ENCODE measurements around the gene TMA7B.

The TMA7B gene

DNA sequence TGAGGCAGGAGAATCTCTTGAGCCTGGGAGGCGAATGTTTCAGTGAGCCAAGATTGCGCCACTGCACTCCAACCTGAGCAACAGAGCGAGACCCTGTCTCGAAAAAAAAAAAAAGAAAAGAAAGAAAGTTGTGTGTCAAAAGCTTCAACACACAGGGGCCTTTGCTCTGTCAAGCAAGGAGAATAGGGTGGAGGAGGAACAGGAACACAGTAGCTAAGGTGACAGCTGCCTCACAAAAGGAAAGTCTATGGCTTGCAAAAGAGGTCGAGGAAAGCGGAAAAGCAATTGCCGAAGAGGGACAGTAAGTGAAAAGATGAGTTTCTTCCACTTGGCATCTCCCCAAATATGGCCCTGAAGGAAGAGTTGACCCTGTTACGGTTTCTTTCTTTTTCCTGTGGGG is 26.5 kb upstream of the TMA7B start:
- H2BK120ac ChIP-seq (ENCODE audit: low read depth, low read length): no peak overlapping the region
- WGBS: 87% methylated on average over 8 of the region's 8 CpGs
- no peak overlapping the region for H2BK5ac ChIP-seq (ENCODE audit: low read depth, low read length, poor library complexity, severe bottlenecking)
- no peak overlapping the region for H3K14ac ChIP-seq (ENCODE audit: low read length in 2 of 2)
- H3K9me3 ChIP-seq (ENCODE audit: control insufficient read depth, low read length): no peaks in the 10 kb centered on the region
- no peaks in the 10 kb centered on the region for H3K79me1 ChIP-seq (replicated peaks; ENCODE audit: low read length, poor library complexity, severe bottlenecking)
- H3K4me1 ChIP-seq (ENCODE audit: control insufficient read depth, insufficient read depth, low read depth, low read length): no peaks in the 10 kb centered on the region
- H3K9ac ChIP-seq (ENCODE audit: low read length): no peak overlapping the region
- no peak overlapping the region for H2AK5ac ChIP-seq (ENCODE audit: low read length, severe bottlenecking)
- peaks cover 72 to 84% of the 10 kb centered on the region in 2 experiments for H3K27me3 ChIP-seq (ENCODE audit: control insufficient read depth in 1 of 2, insufficient read depth in 1 of 2, low read length in 2 of 2)
- H4K91ac ChIP-seq (ENCODE audit: low read length): no peak overlapping the region
- no peak for DNase-seq
- no peak overlapping the region for H2BK15ac ChIP-seq (ENCODE audit: low read depth, poor library complexity, severe bottlenecking)
- no peak overlapping the region for H3K18ac ChIP-seq (ENCODE audit: low read depth in 1 of 2, low read length in 2 of 2)
- no peak overlapping the region for H3K27ac ChIP-seq (ENCODE audit: low read length, poor library complexity, severe bottlenecking)
- H3K4me3 ChIP-seq (ENCODE audit: insufficient read depth in 1 of 2, low read depth in 1 of 2, low read length in 2 of 2): no peak overlapping the region
- no peak overlapping the region for H3K4ac ChIP-seq (ENCODE audit: low read depth in 1 of 2, low read length in 2 of 2)
- no peak overlapping the region for H2BK12ac ChIP-seq (ENCODE audit: low read length in 2 of 2)
- H3K4me2 ChIP-seq (ENCODE audit: low read length, poor library complexity, severe bottlenecking): no peak overlapping the region
- H2AFZ ChIP-seq (ENCODE audit: low read depth, low read length): no peak overlapping the region
- H3K23ac ChIP-seq (ENCODE audit: low read length in 2 of 2): no peak overlapping the region
- no peak overlapping the region for H4K8ac ChIP-seq (ENCODE audit: low read length)
- no peaks in the 10 kb centered on the region for H3K36me3 ChIP-seq (ENCODE audit: control insufficient read depth in 1 of 2, insufficient read depth in 2 of 2, low read depth in 1 of 2, low read length in 2 of 2)

DNA sequence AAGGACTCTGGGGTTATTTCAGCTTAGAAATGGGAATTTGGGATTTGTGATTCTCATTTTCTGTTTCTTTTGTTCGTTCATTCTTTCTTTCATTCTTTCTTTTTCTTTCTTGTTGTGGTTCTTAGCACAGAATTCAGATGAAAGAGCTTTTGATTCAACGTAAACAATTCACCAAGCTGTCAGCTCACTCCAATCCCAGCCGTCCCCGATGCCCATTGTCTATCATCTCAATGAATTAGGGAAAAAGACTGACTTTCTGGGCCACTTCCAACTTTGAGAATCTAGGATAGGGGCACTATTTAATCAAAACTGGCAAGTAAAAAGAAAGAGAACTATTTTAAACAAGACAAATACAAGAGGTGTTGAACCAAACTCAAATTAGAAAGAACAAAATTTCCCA is 25.1 kb upstream of the TMA7B start:
- Histone ChIP-seq H4K91ac (ENCODE audit: low read length) (no peak overlapping the region), H2AFZ (ENCODE audit: low read depth, low read length) (no peak overlapping the region), H3K79me1 (replicated peaks; ENCODE audit: low read length, poor library complexity, severe bottlenecking) (no peaks in the 10 kb centered on the region), H3K27ac (ENCODE audit: low read length, poor library complexity, severe bottlenecking) (no peak overlapping the region), H2BK12ac (ENCODE audit: low read length in 2 of 2) (no peak overlapping the region), H3K4me3 (ENCODE audit: insufficient read depth in 1 of 2, low read depth in 1 of 2, low read length in 2 of 2) (no peak overlapping the region), H2BK5ac (ENCODE audit: low read depth, low read length, poor library complexity, severe bottlenecking) (no peak overlapping the region), H3K4me1 (ENCODE audit: control insufficient read depth, insufficient read depth, low read depth, low read length) (no peaks in the 10 kb centered on the region), H3K4me2 (ENCODE audit: low read length, poor library complexity, severe bottlenecking) (no peak overlapping the region), H3K14ac (ENCODE audit: low read length in 2 of 2) (no peak overlapping the region), H3K36me3 (ENCODE audit: control insufficient read depth in 1 of 2, insufficient read depth in 2 of 2, low read depth in 1 of 2, low read length in 2 of 2) (no peaks in the 10 kb centered on the region), H3K23ac (ENCODE audit: low read length in 2 of 2) (no peak overlapping the region), H4K8ac (ENCODE audit: low read length) (no peak overlapping the region), H3K27me3 (ENCODE audit: control insufficient read depth in 1 of 2, insufficient read depth in 1 of 2, low read length in 2 of 2) (peaks cover 62 to 77% of the 10 kb centered on the region in 2 experiments), H2BK120ac (ENCODE audit: low read depth, low read length) (no peak overlapping the region), H2BK15ac (ENCODE audit: low read depth, poor library complexity, severe bottlenecking) (no peak overlapping the region), H3K18ac (ENCODE audit: low read depth in 1 of 2, low read length in 2 of 2) (no peak overlapping the region), H3K9me3 (ENCODE audit: control insufficient read depth, low read length) (no peaks in the 10 kb centered on the region), H3K9ac (ENCODE audit: low read length) (no peak overlapping the region), H2AK5ac (ENCODE audit: low read length, severe bottlenecking) (no peak overlapping the region), H3K4ac (ENCODE audit: low read depth in 1 of 2, low read length in 2 of 2) (no peak overlapping the region)
- DNase-seq: no peak
- 81% methylated on average over 3 of the region's 4 CpGs for WGBS

DNA sequence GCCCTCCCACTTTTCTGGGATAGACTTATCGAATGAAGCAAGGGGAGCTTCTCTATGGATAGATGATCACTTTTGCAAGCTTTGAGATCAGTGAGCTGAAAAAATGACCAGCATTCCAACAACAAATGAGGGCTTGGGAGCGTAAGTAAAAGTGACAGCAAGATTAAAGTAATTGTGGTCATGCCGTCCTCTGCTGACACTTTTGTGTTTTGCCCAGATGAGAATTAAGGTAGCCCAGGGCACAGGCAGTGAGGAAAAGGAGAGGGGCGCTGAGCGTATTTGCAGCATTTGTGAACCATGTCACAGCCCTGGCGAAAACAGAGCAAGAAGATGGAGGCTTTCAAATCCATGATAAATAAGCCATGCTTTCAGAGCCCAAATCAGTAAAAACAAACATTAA is 24.6 kb upstream of the TMA7B start:
- Histone ChIP-seq H2AK5ac (ENCODE audit: low read length, severe bottlenecking) (no peak overlapping the region), H3K4me2 (ENCODE audit: low read length, poor library complexity, severe bottlenecking) (no peak overlapping the region), H3K36me3 (ENCODE audit: control insufficient read depth in 1 of 2, insufficient read depth in 2 of 2, low read depth in 1 of 2, low read length in 2 of 2) (no peaks in the 10 kb centered on the region), H3K4me3 (ENCODE audit: insufficient read depth in 1 of 2, low read depth in 1 of 2, low read length in 2 of 2) (no peak overlapping the region), H2BK12ac (ENCODE audit: low read length in 2 of 2) (no peak overlapping the region), H2BK120ac (ENCODE audit: low read depth, low read length) (no peak overlapping the region), H3K9ac (ENCODE audit: low read length) (no peak overlapping the region), H3K18ac (ENCODE audit: low read depth in 1 of 2, low read length in 2 of 2) (no peak overlapping the region), H4K8ac (ENCODE audit: low read length) (no peak overlapping the region), H3K9me3 (ENCODE audit: control insufficient read depth, low read length) (no peaks in the 10 kb centered on the region), H3K4ac (ENCODE audit: low read depth in 1 of 2, low read length in 2 of 2) (no peak overlapping the region), H3K27ac (ENCODE audit: low read length, poor library complexity, severe bottlenecking) (no peak overlapping the region), H4K91ac (ENCODE audit: low read length) (no peak overlapping the region), H3K4me1 (ENCODE audit: control insufficient read depth, insufficient read depth, low read depth, low read length) (no peaks in the 10 kb centered on the region), H2AFZ (ENCODE audit: low read depth, low read length) (no peak overlapping the region), H3K27me3 (ENCODE audit: control insufficient read depth in 1 of 2, insufficient read depth in 1 of 2, low read length in 2 of 2) (peaks cover 57 to 72% of the 10 kb centered on the region in 2 experiments), H2BK15ac (ENCODE audit: low read depth, poor library complexity, severe bottlenecking) (no peak overlapping the region), H2BK5ac (ENCODE audit: low read depth, low read length, poor library complexity, severe bottlenecking) (no peak overlapping the region), H3K23ac (ENCODE audit: low read length in 2 of 2) (no peak overlapping the region), H3K14ac (ENCODE audit: low read length in 2 of 2) (no peak overlapping the region), H3K79me1 (replicated peaks; ENCODE audit: low read length, poor library complexity, severe bottlenecking) (no peaks in the 10 kb centered on the region)
- whole genome bisulfite sequencing: 82% methylated on average over 6 of the region's 6 CpGs
- DNase-seq: no peak

DNA sequence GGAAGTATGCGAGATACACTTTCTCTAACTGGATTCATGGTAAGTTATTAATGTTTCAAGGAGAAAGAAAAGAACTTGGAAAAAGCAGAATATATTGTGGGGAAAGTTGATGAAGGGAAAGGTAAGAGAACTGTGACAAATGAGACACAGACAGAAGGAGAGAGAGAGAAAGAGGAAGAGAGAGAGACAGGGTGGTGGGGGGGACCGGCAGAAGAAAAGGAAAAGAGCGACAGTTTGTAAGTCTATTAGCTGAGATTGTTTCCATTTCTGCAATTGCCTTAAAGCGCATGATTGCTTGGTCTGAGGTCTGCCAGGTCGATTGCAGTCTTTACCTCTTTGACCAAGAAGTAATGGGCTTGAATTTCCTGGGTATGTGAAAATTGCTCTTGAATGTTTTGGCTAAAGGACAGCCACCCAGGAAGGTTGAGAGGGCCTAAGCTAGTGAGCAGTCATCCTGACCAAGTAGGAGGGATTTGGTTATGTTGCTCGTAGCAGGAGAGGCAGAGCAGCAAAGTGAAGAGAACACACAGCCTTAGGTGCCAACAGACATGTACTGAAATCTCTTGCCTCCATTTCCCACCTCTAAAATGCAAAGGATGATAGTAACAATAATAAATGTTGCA is 23.6 kb upstream of the TMA7B start:
- Histone ChIP-seq H3K36me3 (ENCODE audit: control insufficient read depth in 1 of 2, insufficient read depth in 2 of 2, low read depth in 1 of 2, low read length in 2 of 2) (no peaks in the 10 kb centered on the region), H3K9ac (ENCODE audit: low read length) (no peak overlapping the region), H2BK120ac (ENCODE audit: low read depth, low read length) (no peak overlapping the region), H2AFZ (ENCODE audit: low read depth, low read length) (no peak overlapping the region), H2BK12ac (ENCODE audit: low read length in 2 of 2) (no peak overlapping the region), H2BK5ac (ENCODE audit: low read depth, low read length, poor library complexity, severe bottlenecking) (no peak overlapping the region), H3K79me1 (replicated peaks; ENCODE audit: low read length, poor library complexity, severe bottlenecking) (no peaks in the 10 kb centered on the region), H3K14ac (ENCODE audit: low read length in 2 of 2) (no peak overlapping the region), H4K8ac (ENCODE audit: low read length) (no peak overlapping the region), H3K4ac (ENCODE audit: low read depth in 1 of 2, low read length in 2 of 2) (no peak overlapping the region), H3K9me3 (ENCODE audit: control insufficient read depth, low read length) (no peaks in the 10 kb centered on the region), H3K23ac (ENCODE audit: low read length in 2 of 2) (no peak overlapping the region), H2BK15ac (ENCODE audit: low read depth, poor library complexity, severe bottlenecking) (no peak overlapping the region), H3K27ac (ENCODE audit: low read length, poor library complexity, severe bottlenecking) (no peak overlapping the region), H3K4me3 (ENCODE audit: insufficient read depth in 1 of 2, low read depth in 1 of 2, low read length in 2 of 2) (no peak overlapping the region), H2AK5ac (ENCODE audit: low read length, severe bottlenecking) (no peak overlapping the region), H3K4me1 (ENCODE audit: control insufficient read depth, insufficient read depth, low read depth, low read length) (no peaks in the 10 kb centered on the region), H3K18ac (ENCODE audit: low read depth in 1 of 2, low read length in 2 of 2) (no peak overlapping the region), H3K27me3 (ENCODE audit: control insufficient read depth in 1 of 2, insufficient read depth in 1 of 2, low read length in 2 of 2) (peaks cover 49 to 63% of the 10 kb centered on the region in 2 experiments), H4K91ac (ENCODE audit: low read length) (no peak overlapping the region), H3K4me2 (ENCODE audit: low read length, poor library complexity, severe bottlenecking) (no peak overlapping the region)
- WGBS: 84% methylated on average over 5 of the region's 6 CpGs
- no peak for DNase-seq
